Left cardiac atrium (tissue), 4 donors: ENCODE data around the gene TRMO. TPM values are rescaled to one million over a fixed set of nuclear protein-coding genes. Genes with fewer than 3 reads are reported as not detected.
"Not testable (repeated sequence)": the region's sequence is repeated elsewhere in the genome, so short reads cannot be mapped to it uniquely, and the experiment has no call there.

ENCODE experiments used
- ATAC-seq, 2 donors: fragments of 200-7000 bp; cut with Tn5 transposase; one replicate each; pipeline ENCODE4 v1.9.1; 2020; ENCODE audit warnings: mild to moderate bottlenecking in 2 of 2, moderate library complexity in 2 of 2
- DNase-seq: peaks from one replicate; pipeline ENCODE4 v3.0.0-alpha.2; 2020
- intact Hi-C, 2 donors: fragments of 100-400 bp; cut with DNase I; formaldehyde crosslinking; loops; one replicate each; pipeline versions ENCODE4 v1.14.1 to v1.15.1; 2022 to 2023
- long read RNA-seq: library from polyadenylated mRNA; unstranded; transcript quantifications from one replicate; pipeline ENCODE4 v2.0.0, GENCODE V29; 2021
- total RNA-seq, 2 donors: library from RNA; stranded (reverse); fragmentation: NEBNext Ultra II Directional; extraction: Animal tissue kit (Norgen Biotek cat#: 25700); gene quantifications; one replicate each; pipeline ENCODE4 v1.2.1, GENCODE V29; 2021
- donor health status: DM: no; HTN: yes; CAD: no.
- donor health status: DM: no; HTN: yes; CAD: no; lungs with severe emphysema.
- donor health status: DM: yes; HTN: yes; CAD: no.
- donor health status: Dilated cardiomyopathy.

The TRMO gene
- 1 to 10 TPM; 7.0 to 8.2 TPM for total RNA-seq
- long read RNA-seq, transcript TRMO-203 (5 exons, 1,647 nt) = major isoform, 5 of 6 reads
- long read RNA-seq, partial matches to known transcripts = 0 of 6 reads
- long read RNA-seq, other reads (novel, unspliced or antisense) = 1 of 6 reads

- DNase-seq (peak; percentile 99), ATAC-seq (peak; percentile 95 to 96)
- intact Hi-C loops = loop anchor here (2.0 to 10.0 kb wide), 4 partner anchors 61 to 335 kb away; partner anchors contain the start of genes ANP32B (in 1 of the 2) and TBC1D2 (in 1 of the 2)
Observed at GRCh38 chr9:97921959-97922724, at the start of gene TRMO. Gene TRMO, minus strand, starts transcription at chr9:97922500. Its CDS starts 7 bp downstream, at chr9:97922493.

GRCh38 chr9:97970165-97970564, 47.9 kb upstream of the TRMO start:
- intact Hi-C loops = no loop called here
- ATAC-seq (no peak), DNase-seq (no peak)

- ATAC-seq (no peak), DNase-seq (no peak)
- intact Hi-C loops = no loop called here
Observed at GRCh38 chr9:97969014-97969413, 46.7 kb upstream of the TRMO start.

- DNase-seq (no peak), ATAC-seq (no peak)
- intact Hi-C loops = no loop called here
Observed at GRCh38 chr9:97966493-97966892, 44.2 kb upstream of the TRMO start.

- intact Hi-C loops = no loop called here
- no peak for ATAC-seq
- DNase-seq = no peak
Observed at GRCh38 chr9:97964901-97965300, 42.6 kb upstream of the TRMO start.

- no peak for DNase-seq
- no peak for ATAC-seq
- intact Hi-C loops = no loop called here
Observed at GRCh38 chr9:97963232-97963631, 40.9 kb upstream of the TRMO start.

GRCh38 chr9:97962575-97962974, 40.3 kb upstream of the TRMO start:
- intact Hi-C loops = no loop called here
- no peak for ATAC-seq
- no peak for DNase-seq

- ATAC-seq (no peak), DNase-seq (no peak)
- intact Hi-C loops = no loop called here
Observed at GRCh38 chr9:97962136-97962535, 39.8 kb upstream of the TRMO start.

GRCh38 chr9:97961361-97961760, 39.1 kb upstream of the TRMO start:
- intact Hi-C loops = no loop called here
- no peak for DNase-seq
- ATAC-seq = no peak

GRCh38 chr9:97960678-97961328, 38.5 kb upstream of the TRMO start:
- intact Hi-C loops, ATAC-seq, DNase-seq: not testable (repeated sequence)

GRCh38 chr9:97959585-97959984, 37.3 kb upstream of the TRMO start:
- intact Hi-C loops = no loop called here
- ATAC-seq = no peak
- DNase-seq = no peak

GRCh38 chr9:97958812-97959511, 36.7 kb upstream of the TRMO start:
- DNase-seq (no peak), ATAC-seq (no peak)
- intact Hi-C loops = no loop called here

GRCh38 chr9:97956331-97956730, 34.0 kb upstream of the TRMO start:
- ATAC-seq (no peak), DNase-seq (no peak)
- intact Hi-C loops = no loop called here

GRCh38 chr9:97954550-97954989, 32.3 kb upstream of the TRMO start:
- ATAC-seq (no peak), DNase-seq (no peak)
- intact Hi-C loops = no loop called here

GRCh38 chr9:97950873-97951272, 28.6 kb upstream of the TRMO start:
- DNase-seq, ATAC-seq, intact Hi-C loops: not testable (repeated sequence)

GRCh38 chr9:97947094-97947493, 24.8 kb upstream of the TRMO start:
- intact Hi-C loops, ATAC-seq, DNase-seq: not testable (repeated sequence)

GRCh38 chr9:97945470-97945869, 23.2 kb upstream of the TRMO start:
- DNase-seq = not testable (repeated sequence)

GRCh38 chr9:97944612-97945011, 22.3 kb upstream of the TRMO start:
- intact Hi-C loops = no loop called here
- DNase-seq (no peak), ATAC-seq (no peak)

More at GRCh38 chr9:97945470-97945869, 23.2 kb upstream of the TRMO start:
- intact Hi-C loops, ATAC-seq: not testable (repeated sequence)

GRCh38 chr9:97943308-97943855, 21.1 kb upstream of the TRMO start:
- ATAC-seq (no peak), DNase-seq (no peak)
- intact Hi-C loops = no loop called here
